GM12865 (cell line): ENCODE results near the gene ITIH3.
"Not testable (repeated sequence)": the region's sequence is repeated elsewhere in the genome, so short reads cannot be mapped to it uniquely, and the experiment has no call there.

Source experiments
- DNase-seq: peaks from one replicate; pipeline ENCODE4 v3.0.0; 2010; ENCODE audit warnings: low read depth
- H3K4me3 ChIP-seq: 2 replicates; pipeline ENCODE4 v1.5.1; 2011; ENCODE audit warnings: mild to moderate bottlenecking, low read depth, low read length, control low read depth
- TF ChIP-seq, protein P1 (sequence below): IDR thresholded peaks from 2 replicates; pipeline ENCODE4 v1.5.1; 2011; ENCODE audit warnings: low read length, control low read depth, low read depth, inconsistent platforms; ENCODE audit not compliant: insufficient read depth; ENCODE audit errors: missing control alignments

Gene ITIH3

DNA sequence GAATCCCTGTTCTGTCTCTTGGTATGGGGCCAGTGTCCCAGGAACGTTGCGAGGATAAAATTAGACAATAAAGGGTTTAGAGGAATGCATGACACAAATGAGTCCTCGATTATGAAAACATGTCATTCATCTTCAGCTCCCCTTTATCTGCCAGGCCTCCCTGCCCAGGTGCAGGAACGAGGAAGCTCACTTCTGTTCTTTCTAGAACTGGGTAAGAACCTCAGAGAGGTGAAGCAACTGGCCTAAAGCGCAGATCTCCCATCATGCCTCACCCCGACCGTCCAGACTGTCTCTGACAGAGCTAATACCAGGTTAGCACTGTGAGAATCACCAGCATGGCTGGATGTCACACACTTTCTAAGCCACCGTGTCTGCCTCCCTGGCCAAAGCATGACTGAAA lies 18.7 kb upstream of the ITIH3 start:
- no peak overlapping the region for H3K4me3 ChIP-seq
- DNase-seq, result no peak
- TF ChIP-seq, protein P1, sequence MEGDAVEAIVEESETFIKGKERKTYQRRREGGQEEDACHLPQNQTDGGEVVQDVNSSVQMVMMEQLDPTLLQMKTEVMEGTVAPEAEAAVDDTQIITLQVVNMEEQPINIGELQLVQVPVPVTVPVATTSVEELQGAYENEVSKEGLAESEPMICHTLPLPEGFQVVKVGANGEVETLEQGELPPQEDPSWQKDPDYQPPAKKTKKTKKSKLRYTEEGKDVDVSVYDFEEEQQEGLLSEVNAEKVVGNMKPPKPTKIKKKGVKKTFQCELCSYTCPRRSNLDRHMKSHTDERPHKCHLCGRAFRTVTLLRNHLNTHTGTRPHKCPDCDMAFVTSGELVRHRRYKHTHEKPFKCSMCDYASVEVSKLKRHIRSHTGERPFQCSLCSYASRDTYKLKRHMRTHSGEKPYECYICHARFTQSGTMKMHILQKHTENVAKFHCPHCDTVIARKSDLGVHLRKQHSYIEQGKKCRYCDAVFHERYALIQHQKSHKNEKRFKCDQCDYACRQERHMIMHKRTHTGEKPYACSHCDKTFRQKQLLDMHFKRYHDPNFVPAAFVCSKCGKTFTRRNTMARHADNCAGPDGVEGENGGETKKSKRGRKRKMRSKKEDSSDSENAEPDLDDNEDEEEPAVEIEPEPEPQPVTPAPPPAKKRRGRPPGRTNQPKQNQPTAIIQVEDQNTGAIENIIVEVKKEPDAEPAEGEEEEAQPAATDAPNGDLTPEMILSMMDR, result no peak

DNA sequence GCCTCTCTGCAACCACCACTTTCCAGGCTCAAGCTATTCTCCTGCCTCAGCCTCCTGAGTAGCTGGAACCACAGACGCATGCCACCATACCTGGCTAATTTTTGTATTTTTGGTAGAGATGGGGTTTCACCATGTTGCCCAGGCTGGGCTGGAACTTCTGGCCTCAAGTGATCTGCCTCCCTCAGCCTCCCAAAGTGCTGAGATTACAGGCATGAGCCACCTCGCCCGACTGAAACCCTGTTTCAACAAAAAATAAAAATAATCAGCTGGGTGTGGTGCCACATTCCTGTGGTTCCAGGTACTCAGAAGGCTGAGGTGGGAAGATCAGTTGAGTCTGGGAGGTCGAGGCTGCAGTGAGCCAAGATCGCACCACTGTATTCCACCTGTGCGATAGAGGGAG lies 18.1 kb upstream of the ITIH3 start:
- H3K4me3 ChIP-seq, DNase-seq: not testable (repeated sequence)

DNA sequence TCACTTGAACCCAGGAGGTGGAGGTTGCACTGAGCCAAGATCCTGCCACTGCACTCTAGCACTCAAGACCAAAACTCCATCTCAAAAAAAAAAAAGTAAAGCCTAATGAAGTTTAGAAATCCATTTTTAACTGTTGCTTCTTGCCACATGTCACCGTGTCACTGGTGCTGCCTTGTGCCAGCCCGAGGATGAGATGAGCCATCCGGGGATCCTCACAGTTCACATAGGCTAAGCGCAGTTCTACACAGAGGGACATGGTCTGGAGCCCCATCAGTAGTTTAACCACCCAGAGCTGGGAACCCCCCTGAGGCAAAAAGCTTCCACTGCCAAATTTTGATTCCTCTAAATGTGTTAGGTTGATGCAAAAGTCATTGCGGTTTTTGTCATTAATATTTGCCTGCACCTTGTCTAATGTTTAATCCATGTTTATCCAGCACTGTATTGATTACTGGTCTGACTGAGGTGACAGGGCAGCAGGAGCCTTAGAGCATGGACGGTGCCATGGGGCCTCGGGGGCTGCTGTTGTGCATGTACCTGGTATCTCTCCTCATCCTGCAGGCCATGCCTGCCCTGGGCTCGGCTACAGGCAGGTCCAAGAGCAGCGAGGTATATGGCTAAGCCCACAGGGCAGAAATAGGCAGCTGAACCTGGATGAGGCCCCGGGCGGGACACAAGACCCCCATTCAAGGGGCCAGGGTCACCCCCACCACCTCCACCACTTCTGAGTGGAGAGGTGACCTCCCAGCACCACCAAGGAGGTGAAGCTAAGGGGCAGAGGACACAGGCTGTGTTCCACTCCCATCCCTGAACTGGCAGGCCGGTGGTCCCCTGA lies 17.3 kb upstream of the ITIH3 start, which contains the start of gene ITIH1:
TSS of gene ITIH1 (plus strand) at position 473 of the 832 bp plus-strand sequence. CDS start at position 490, 17 bp downstream.
- no peak within 1 kb of the TSS for H3K4me3 ChIP-seq
- TF ChIP-seq, protein P1, result no peak
- DNase-seq, result no peak

DNA sequence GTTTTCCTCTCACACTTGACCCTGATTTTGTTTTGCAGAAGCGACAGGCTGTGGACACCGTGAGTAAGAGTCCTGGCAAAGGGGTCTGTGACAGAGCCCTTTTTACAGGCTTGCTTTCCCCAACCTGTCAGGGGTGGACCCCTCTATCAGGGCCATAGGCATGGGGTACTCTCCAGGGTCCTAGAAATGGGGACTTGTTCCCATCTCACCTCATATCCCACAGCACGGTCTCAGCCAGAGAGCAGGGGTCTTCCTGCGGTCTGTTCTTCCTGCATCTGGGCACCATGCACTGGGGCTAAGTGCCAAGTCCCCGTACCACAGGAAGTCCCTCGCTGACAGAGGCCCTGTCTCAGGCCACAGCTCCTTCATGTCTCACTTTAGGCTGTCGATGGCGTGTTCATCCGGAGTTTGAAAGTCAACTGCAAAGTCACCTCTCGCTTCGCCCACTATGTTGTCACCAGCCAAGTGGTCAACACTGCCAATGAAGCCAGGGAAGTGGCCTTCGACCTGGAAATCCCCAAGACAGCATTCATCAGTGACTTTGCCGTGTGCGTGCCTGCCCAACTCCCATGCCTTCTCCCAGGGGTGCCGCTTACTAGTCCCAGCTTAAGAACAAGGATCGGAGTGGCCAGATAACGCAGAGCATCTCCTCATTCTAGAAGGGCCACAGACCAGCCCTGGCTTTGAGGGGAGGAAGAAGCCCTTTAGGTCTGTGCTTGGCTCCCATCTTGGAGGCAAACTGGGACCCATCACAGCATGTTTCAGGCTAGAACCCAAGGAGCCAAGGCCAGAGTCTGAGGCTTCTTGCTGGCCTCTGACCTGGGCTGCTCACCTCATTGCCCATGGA lies 16.4 kb upstream of the ITIH3 start:
- TF ChIP-seq, protein P1, result no peak
- H3K4me3 ChIP-seq, result no peak overlapping the region
- DNase-seq, result no peak

DNA sequence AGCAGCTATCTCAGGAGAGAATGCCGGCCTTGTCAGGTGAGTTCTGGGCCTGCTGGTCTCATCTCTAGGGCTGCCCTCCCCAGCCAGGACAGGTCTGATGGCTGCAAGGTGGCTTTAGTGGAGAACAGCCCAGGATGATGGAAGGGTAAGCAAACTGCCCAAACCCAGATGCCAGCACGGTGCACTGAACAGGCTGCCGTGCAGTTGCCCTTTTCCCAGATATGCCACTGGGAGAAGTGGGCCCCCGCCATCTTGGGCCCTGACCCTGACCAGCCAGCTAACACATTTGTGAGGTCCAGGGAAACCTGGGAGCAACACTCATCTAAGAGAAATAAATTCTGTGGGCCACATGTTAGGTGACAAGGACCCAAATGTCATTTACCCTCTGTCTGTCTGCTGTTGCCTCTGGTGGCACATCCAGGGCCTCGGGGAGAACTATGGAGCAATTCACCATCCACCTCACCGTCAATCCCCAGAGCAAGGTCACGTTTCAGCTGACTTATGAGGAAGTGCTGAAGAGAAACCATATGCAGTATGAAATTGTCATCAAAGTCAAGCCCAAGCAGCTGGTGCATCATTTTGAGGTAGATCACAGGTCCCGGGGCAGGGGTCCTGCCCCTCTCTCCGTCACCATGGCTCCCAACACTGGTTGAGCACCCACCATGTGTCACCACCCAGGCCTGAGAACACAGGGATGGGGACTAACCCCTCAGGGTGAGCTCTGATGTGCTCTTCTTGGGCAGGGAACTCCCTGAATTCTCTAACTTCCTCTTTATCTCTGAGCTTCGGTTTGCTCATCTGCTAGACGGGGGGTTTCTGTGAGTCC lies 15.4 kb upstream of the ITIH3 start:
- DNase-seq, result peak; percentile 55
- TF ChIP-seq, protein P1, result no peak
- no peak overlapping the region for H3K4me3 ChIP-seq

DNA sequence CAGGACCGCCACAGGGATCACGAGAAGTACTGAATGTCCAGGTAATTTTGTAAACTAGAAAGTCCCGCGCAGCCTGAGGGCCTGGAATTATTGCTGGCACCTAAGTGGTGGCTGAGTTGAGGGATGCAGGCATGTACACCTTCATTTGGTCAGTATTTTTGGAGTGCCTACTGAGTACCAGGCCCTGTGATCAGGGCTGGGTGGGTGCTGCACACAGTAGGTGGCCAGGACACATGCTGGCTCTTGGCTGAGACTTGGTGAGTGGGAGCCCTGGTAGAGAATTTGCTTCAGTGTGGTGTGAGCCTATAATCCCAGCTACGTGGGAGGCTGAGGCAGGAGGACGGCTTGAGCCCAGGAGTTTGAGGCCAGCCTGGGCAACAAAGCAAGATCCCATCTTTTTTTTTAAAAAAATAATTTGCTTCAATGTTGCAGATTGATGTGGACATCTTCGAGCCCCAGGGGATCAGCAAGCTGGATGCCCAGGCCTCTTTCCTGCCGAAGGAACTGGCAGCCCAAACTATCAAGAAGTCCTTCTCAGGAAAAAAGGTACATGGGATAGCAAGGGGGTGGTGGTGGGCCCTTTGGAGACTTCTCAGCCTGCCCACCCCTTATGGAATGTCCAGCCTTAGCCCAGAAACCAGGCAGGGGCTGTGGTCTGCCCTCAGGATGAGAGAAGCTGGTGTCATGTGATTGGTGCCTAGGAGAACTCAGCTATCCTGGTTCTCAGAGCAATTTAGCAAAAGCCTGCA lies 14.6 kb upstream of the ITIH3 start:
- no peak for DNase-seq
- TF ChIP-seq, protein P1, result no peak
- H3K4me3 ChIP-seq, result no peak overlapping the region
